Ascending aorta (tissue), 2 donors: ENCODE results near the gene GABRB2. TPM values are rescaled to one million over a fixed set of nuclear protein-coding genes. Genes with fewer than 3 reads are reported as not detected.

Experiments
- DNase-seq, 2 donors: peaks; one replicate each; pipeline ENCODE4 v3.0.0-alpha.2; 2019; ENCODE audit warnings: low spot score in 2 of 2
- H3K27ac ChIP-seq, 2 donors: fragments of 200-600 bp; sonication (generic); one replicate each; pipeline ENCODE4 v1.5.1; 2016 to 2017; ENCODE audit warnings: mild to moderate bottlenecking in 1 of 2
- H3K27me3 ChIP-seq: fragments of 200-600 bp; sonication (generic); one replicate; pipeline ENCODE4 v1.5.1; 2017
- H3K36me3 ChIP-seq, 2 donors: fragments of 200-600 bp; sonication (generic); one replicate each; pipeline ENCODE4 v1.5.1; 2016
- H3K4me1 ChIP-seq, 2 donors: fragments of 200-600 bp; sonication (generic); one replicate each; pipeline ENCODE4 v1.5.1; 2016 to 2017; ENCODE audit warnings: mild to moderate bottlenecking in 1 of 2
- H3K4me3 ChIP-seq, 2 donors: fragments of 200-600 bp; sonication (generic); one replicate each; pipeline ENCODE4 v1.5.1; 2016 to 2017; ENCODE audit warnings: mild to moderate bottlenecking in 1 of 2
- H3K9me3 ChIP-seq, 2 donors: fragments of 200-600 bp; sonication (generic); one replicate each; pipeline ENCODE4 v1.5.1; 2016
- intact Hi-C: fragments of 100-400 bp; cut with DNase I; formaldehyde crosslinking; loops from one replicate; pipeline ENCODE4 v1.15.1; 2023
- total RNA-seq: library from RNA; depleted of rRNA; stranded (reverse); fragments of >200 nt; gene quantifications from one replicate; pipeline ENCODE4 v1.1.0, GENCODE V29; 2016
- TF ChIP-seq, protein P1 (sequence below), 3 experiments: fragments of 200-600 bp in 2 of 3; fragments of 450-650 bp in 1 of 3; sonication (generic) in 2 of 3; IDR thresholded peaks; one replicate each; pipeline ENCODE4 v1.5.1; 2016 to 2019; ENCODE audit warnings: antibody characterized with exemption in 3 of 3, mild to moderate bottlenecking in 1 of 3, moderate library complexity in 1 of 3

The GABRB2 gene
- total RNA-seq, 1 donor from 2014 or later: 0.21 TPM

DNA sequence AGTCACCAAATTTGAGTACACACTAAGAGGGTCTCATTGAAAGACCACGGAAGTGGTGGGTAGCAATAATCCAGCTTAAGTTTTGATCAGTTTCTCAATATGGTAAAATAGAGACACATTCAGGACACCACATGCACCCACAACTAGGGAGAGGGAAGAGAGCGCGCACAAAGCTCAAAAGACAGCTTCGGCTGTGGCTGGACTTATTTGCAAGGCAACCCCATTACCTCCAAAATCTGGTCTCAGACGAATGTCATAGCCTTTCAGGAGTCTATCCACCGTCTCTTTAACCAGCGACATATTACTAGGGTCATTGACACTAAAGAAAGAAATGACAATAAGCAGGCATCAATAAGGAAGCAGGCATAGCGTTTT lies 443 bp downstream of the GABRB2 start:
- Histone ChIP-seq H3K4me1 (no peaks in the 10 kb centered on the region), H3K27me3 (no peaks in the 10 kb centered on the region), H3K27ac (no peak overlapping the region), H3K9me3 (no peaks in the 10 kb centered on the region), H3K4me3 (peak overlapping the region; percentile 53 to 57), H3K36me3 (no peaks in the 10 kb centered on the region)
- intact Hi-C loops: no loop called here
- no peak for DNase-seq
- TF ChIP-seq, protein P1, sequence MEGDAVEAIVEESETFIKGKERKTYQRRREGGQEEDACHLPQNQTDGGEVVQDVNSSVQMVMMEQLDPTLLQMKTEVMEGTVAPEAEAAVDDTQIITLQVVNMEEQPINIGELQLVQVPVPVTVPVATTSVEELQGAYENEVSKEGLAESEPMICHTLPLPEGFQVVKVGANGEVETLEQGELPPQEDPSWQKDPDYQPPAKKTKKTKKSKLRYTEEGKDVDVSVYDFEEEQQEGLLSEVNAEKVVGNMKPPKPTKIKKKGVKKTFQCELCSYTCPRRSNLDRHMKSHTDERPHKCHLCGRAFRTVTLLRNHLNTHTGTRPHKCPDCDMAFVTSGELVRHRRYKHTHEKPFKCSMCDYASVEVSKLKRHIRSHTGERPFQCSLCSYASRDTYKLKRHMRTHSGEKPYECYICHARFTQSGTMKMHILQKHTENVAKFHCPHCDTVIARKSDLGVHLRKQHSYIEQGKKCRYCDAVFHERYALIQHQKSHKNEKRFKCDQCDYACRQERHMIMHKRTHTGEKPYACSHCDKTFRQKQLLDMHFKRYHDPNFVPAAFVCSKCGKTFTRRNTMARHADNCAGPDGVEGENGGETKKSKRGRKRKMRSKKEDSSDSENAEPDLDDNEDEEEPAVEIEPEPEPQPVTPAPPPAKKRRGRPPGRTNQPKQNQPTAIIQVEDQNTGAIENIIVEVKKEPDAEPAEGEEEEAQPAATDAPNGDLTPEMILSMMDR (IDR thresholded peaks at IDR 0.05): no peak

DNA sequence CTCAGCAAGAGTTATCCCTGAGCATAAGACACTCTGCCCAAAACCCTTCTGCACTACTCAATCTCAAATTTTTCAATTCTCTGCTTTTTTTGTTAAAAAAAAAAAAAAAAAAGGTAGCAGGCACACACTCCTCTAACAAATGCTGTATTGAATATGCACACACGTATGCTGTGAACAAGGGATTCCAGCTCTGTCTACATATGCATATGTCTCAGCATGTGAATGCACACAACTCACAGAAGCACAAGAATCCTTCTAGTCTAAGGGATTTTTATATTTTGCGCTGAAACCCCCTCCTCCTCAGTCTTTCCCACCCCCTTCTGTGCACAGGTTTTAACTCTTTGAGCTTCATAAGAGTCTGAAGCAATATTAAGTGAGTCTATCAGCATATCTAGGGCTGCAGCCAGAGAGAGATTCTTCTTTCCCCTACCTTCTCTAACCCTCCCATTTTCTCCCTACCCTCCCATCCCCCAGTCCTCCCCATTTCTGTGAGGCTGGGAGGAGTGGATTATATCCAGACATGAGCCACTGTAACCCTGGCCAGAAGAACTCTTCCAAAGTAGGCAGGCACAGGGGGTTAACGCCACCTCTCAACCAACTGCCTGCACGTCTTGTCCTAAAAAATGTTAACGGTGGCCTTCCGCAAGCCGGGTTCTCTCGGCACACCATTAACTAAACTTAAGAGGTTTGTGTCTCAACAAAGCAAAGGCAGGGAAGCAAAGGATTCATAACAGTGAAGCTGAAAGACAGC lies 1.0 kb downstream of the GABRB2 start:
- no peaks in the 10 kb centered on the region for H3K36me3 ChIP-seq
- TF ChIP-seq, protein P1 (IDR thresholded peaks at IDR 0.05): no peak
- no peaks in the 10 kb centered on the region for H3K27me3 ChIP-seq
- no peaks in the 10 kb centered on the region for H3K4me1 ChIP-seq
- DNase-seq: no peak
- intact Hi-C loops: no loop called here
- H3K4me3 ChIP-seq: peak overlapping the region in 1 of 2 donors; percentile 57
- H3K27ac ChIP-seq: no peak overlapping the region
- H3K9me3 ChIP-seq: no peaks in the 10 kb centered on the region

GRCh38 chr5:161544350-161544765 lies 2.2 kb downstream of the GABRB2 start:
- Histone ChIP-seq H3K36me3 (no peaks in the 10 kb centered on the region), H3K4me1 (no peaks in the 10 kb centered on the region), H3K9me3 (no peaks in the 10 kb centered on the region), H3K27ac (no peak overlapping the region), H3K4me3 (no peak overlapping the region), H3K27me3 (no peaks in the 10 kb centered on the region)
- intact Hi-C loops: no loop called here
- TF ChIP-seq, protein P1 (IDR thresholded peaks at IDR 0.05): peak in 2 of 3 experiments; percentile 39 to 51
- DNase-seq: no peak

DNA sequence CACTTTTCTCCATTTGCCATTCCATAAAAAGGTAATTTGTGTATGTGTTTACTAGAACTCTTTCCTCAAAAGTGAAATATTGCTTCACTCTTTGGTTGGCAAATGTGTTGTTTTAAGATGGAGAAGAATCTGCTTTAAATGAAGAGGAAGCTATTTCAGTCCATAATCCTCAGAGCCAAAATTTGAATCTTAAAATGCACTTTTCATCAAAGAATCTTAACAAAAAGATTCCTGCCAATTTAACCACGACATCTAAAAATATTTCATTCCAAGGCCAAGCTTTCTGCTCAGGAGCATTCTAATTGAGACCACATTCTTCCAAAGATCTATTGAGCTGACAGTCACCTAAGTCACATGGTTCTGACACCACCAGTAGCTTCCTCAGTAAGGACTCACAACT lies 7.5 kb downstream of the GABRB2 start:
- Histone ChIP-seq H3K36me3 (no peaks in the 10 kb centered on the region), H3K9me3 (no peaks in the 10 kb centered on the region), H3K4me1 (no peaks in the 10 kb centered on the region), H3K27me3 (no peaks in the 10 kb centered on the region), H3K27ac (no peak overlapping the region), H3K4me3 (no peak overlapping the region)
- TF ChIP-seq, protein P1 (IDR thresholded peaks at IDR 0.05): no peak
- intact Hi-C loops: no loop called here
- DNase-seq: no peak

DNA sequence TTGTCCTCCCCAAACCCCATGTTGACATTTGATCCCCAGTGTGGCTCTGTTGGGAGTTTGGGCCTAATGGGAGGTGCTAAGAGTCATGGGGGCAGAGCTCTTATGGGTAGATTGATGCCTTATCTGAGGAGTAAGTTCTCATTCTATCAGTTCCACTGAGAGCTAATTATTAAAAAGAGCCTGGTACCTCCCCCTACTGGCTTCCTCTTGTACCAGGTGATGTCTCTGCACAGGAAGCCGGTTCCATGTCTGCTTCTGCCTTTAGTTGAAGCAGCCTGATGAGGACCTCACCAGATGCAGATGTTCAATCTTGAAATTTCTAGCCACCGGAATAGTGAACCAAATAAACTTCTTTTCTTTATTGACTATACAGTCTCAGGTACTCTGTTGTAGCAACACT lies 10.8 kb downstream of the GABRB2 start:
- Histone ChIP-seq H3K27me3 (no peaks in the 10 kb centered on the region), H3K9me3 (no peaks in the 10 kb centered on the region), H3K4me3 (no peak overlapping the region), H3K4me1 (no peaks in the 10 kb centered on the region), H3K36me3 (no peaks in the 10 kb centered on the region), H3K27ac (no peak overlapping the region)
- TF ChIP-seq, protein P1 (IDR thresholded peaks at IDR 0.05): no peak
- intact Hi-C loops: no loop called here
- no peak for DNase-seq
